ENCODE data around the gene PIGK.
A peak's percentile ranks its signal among the peaks of the same experiment; 100 is the strongest.
"Not testable (repeated sequence)": the region's sequence is repeated elsewhere in the genome, so short reads cannot be mapped to it uniquely, and the experiment has no call there.

PIGK gene

DNA sequence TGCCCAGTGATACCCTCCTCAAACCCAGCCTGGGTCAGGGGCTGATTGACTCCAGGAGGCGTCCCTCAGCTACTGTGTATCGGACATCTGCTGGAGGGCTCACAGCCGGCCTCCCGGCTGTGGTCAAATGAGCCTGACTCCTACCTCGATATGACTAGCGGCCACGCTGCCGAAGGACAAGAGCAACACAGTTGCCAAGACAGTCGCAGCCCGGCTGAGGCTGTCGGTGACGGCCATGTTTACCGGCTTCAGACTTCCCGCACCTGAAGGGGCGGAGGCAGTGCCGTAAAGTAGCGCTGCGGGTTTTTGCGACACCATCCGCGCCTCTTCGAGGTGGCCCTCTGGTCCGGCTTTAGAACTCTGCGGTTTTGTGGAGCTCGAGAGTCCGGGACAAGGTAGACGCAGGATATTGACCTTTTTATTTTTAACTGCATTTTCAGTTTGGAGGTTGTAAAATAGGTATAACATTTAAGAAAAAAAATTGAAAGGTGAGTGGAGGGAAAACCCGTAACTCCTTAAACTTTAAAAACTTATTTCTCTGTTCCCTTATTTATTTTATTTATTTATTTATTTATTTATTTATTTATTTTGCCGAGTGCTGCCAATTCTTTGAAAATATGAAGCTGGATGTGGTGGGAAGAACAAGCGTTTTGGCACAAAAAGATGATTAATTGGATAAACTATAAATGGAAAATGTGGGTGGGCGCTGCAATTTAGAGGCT is at the start of gene PIGK:
Gene PIGK, minus strand, starts transcription at position 265 of the 722 bp plus-strand sequence. Its CDS starts 28 bp downstream, at position 237.
- peak; percentile 82 to 86 (median 84) for DNase-seq (ENCODE audit: low read depth in 2 of 3, low spot score in 1 of 3)

- no peak for DNase-seq (ENCODE audit: low read depth in 2 of 3, low spot score in 1 of 3)
Measured at GRCh38 chr1:77267035-77267434, 47.8 kb upstream of the PIGK start.

GRCh38 chr1:77265180-77265579 is 46.0 kb upstream of the PIGK start:
- DNase-seq (ENCODE audit: low read depth in 2 of 3, low spot score in 1 of 3) = no peak

DNA sequence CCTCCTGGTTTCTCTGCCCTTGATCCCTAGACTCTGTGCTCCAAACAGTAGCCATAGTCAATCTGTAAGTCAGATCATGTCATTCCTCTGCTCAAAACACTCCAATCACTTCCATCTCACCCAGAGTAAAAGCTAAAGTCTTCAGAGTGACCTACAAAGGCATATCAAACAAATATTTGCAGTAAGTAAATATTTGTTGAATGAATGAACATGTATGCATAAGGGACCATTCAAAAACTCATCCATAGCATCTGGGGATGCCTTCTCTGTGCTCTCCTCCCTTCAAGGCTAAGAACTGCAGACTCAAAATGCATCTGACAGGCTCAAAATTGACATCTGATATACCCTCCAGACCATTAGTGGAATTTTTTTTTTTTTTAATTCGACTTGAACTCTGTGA is 44.5 kb upstream of the PIGK start:
- no peak for DNase-seq (ENCODE audit: low read depth in 2 of 3, low spot score in 1 of 3)

DNA sequence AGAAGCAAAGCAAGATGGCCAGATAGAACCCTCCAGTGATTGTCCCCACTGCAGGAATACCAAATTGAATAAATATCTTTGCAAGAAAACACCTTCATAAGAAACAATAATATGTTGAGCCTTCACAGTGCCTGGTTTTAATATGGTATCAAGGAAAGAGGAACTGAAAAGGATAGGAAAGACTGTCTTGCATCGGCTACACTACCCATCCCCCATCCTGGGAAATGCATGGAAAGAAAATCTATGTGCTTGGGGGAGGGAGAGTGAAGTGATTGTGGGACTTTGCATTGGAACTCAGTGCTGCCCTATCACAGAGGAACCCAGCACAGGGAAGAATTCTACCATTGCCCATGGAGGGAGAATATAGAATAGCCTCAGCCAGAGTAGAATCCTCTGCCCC is 34.0 kb upstream of the PIGK start:
- no peak for DNase-seq (ENCODE audit: low read depth in 2 of 3, low spot score in 1 of 3)

GRCh38 chr1:77250126-77250525 is 30.9 kb upstream of the PIGK start:
- DNase-seq (ENCODE audit: low read depth in 2 of 3, low spot score in 1 of 3) = no peak

- no peak for DNase-seq (ENCODE audit: low read depth in 2 of 3, low spot score in 1 of 3)
Measured at GRCh38 chr1:77245830-77246229, 26.6 kb upstream of the PIGK start.

GRCh38 chr1:77239311-77239710 is 20.1 kb upstream of the PIGK start:
- no peak for DNase-seq (ENCODE audit: low read depth in 2 of 3, low spot score in 1 of 3)

DNA sequence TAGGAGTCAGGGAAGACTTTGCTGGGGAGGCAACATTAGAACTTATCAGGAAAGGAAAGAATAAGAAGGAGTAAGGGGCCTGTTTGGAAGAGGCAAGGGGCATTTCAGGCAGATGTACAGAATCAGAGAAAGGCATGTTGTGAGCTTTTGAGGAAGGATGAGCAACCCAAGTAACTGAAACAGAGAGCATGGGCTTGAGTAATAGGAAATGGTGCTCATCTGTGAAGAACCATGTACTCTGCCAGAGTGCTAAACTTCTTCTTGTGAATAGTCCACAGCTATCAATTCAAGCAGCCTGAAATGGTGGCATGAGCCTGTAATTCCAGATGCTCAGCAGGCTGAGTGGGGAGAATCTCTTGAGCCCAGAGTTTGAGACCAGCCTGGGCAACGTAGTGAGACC is 19.2 kb upstream of the PIGK start:
- no peak for DNase-seq (ENCODE audit: low read depth in 2 of 3, low spot score in 1 of 3)

DNA sequence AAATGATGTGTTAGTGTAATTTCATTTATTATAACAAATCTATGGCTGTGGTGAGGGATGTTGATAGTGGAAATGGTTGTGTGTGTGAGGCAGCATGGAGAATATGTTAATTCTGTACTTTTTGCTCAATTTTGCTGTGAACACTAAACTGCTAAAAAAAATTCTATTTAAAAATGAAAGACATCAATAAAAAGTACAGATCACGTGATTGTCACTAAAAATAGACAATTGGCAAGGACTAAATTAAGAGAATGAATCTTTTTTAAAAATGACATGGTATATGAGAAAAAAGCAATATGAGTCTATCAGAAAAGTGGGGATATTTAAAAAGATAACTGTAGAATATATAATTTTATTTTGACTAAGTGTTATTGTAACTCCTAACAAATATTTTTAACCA is 15.7 kb upstream of the PIGK start:
- DNase-seq (ENCODE audit: low read depth in 2 of 3, low spot score in 1 of 3) = no peak

DNA sequence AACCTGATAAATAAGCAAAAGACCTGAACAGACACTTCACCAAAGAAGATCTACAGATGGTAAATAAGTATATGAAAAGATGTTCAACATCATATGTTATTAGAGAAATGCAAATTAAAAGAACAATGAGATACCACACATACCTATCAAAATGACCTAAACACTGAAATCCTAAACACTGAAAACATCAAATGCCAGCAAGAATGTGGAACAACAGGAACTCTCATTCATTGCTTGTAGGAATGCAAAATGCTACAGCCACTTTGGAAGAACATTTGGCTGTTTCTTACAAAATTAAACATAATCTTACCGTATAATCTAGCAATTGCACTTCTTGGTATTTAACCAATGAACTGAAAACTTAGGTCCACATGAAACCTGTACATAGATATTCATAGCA is 14.9 kb upstream of the PIGK start:
- DNase-seq (ENCODE audit: low read depth in 2 of 3, low spot score in 1 of 3) = no peak

DNA sequence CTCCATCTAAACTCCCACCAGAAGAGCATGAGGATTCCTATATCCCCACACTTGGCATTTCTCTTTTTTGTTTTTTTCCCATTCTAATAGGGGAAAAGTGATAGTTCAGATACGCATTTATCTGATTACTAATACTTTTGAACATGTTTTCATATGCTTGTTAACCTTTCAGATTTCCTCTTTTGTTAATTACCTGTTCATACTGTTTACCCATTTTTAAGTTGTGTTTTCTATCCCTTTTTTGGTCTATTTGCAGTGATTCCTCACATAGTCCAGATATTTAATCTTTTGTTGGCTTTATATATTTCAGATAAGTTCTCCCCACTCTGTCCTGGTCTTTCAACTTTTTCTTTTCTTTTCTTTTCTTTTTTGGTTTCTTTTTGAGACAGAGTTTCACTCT is 13.6 kb upstream of the PIGK start:
- DNase-seq (ENCODE audit: low read depth in 2 of 3, low spot score in 1 of 3) = no peak

GRCh38 chr1:77230051-77230450 is 10.8 kb upstream of the PIGK start:
- DNase-seq (ENCODE audit: low read depth in 2 of 3, low spot score in 1 of 3) = no peak

DNA sequence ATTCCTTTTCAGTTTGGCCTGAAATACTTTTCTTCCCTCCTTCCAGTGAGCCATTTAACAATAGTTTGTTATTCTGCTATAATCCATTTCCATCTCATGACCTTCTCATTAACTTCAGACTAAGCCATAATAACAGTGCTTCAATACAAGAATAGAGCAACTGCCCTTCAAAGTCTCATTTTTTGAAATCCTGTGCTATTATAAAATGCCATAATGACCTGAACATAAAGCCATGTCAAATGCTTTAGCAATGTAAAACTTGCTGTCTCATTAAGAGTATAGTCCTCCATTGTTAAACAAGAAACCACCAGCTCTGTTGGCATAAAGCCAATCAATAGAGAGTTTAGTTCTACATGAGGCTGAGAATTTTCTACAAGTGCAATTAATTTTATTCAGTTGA is 9.6 kb upstream of the PIGK start:
- no peak for DNase-seq (ENCODE audit: low read depth in 2 of 3, low spot score in 1 of 3)

DNA sequence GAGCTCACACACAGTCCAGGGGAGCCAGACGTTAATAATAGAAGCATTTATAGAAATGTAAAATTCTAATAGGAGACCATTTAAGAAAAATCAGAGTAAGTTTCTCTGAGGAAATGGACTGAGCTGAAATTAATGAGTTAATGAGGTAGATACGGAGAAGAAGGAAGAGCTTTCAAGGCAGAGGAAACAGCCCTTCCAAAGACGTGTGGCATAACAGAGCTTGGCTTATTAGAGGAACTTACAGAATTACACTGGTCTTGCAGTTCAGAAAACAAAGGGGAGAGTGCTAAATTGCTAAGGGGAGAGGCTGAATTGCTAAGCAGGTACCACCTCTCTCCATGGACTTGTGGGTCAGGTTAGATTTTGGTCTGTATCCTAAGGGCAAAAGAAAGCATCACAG is 8.2 kb upstream of the PIGK start:
- DNase-seq (ENCODE audit: low read depth in 2 of 3, low spot score in 1 of 3) = no peak

GRCh38 chr1:77222496-77222895 is 3.3 kb upstream of the PIGK start:
- DNase-seq (ENCODE audit: low read depth in 2 of 3, low spot score in 1 of 3) = no peak

DNA sequence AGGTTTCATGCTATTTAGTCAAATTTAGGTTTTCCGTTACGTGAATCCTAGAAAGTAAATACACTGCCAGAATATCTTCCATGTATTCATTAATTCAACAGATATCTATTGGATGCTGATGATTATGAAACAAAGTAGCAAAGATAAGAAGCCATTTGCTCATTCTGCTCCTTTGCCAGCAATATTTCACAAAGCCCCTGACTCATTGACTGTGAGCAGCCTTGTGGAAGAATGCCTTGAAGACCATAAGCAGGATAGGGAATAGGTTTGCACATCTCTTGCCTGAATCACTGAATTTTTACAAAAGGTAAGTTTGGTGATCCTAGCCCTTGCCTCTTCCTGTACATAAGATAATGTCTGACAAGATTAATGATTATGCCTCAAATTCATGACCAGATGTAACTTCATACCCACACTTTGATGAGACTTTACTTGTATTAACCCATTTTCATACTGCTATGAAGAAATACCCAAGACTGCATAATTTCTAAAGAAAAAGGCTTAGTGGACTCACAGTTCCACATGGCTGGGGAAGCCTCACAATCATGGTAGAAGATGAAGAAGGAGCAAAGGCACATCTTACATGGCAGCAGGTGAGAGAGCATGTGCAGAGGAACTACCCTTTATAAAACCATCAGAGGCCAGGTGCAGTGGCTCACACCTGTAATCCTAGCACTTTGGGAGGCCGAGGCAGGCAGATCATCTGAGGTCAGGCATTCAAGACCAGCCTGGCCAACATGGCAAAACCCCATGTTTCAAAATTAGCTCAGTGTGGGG is 1.6 kb upstream of the PIGK start:
- DNase-seq (ENCODE audit: low read depth in 2 of 3, low spot score in 1 of 3) = no peak

DNA sequence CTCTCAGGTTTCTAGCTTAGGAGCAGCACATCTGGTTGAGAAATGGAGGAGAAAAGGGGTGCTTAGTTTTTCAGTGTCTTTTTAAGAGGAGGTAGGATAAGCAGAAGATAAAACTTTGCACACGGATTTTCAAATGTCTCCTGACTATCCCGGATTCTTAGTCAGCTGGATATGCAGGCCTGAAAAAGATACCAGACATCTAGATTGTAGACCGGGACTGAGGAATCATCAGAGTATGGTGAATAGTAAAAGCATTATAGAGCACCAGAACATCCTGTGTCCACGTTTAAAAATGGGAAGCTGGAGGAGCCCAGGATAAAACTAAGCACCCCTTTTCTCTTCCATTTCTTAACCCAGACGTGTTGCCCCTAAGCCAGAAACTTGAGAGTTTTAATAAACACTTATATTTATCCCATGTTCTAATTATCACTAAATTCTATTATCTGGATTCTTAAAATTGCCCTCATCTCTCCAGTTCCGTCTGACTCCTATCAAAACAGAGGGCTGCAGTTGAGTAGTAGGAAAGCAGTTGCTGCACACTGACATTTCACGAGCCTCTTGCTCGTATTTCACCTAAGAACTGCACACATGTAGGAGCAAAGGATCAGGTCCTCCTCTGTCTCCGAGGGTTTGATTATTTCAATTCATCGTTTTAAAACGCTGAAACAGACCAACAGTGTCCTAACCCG is 609 bp downstream of the PIGK start:
- no peak for DNase-seq (ENCODE audit: low read depth in 2 of 3, low spot score in 1 of 3)

DNA sequence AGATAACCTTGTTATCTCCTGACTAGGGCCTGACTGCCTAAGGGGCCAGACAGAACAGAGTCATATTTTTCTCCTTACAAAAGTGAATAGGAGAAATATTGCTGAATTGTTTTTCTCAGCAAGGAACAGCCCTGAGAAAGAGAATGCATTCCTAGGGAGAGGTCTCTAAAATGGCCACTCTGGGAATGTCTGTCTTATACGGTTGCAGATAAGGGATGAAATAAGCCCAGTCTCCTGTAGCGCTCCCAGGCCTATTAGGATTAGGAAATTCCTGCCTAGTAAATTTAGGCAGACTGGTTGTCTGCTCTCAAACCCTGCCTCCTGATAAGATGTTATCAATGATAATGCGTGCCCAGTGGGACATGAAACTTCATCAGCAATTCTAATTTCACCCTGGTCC is 15.2 kb downstream of the PIGK start:
- DNase-seq (ENCODE audit: low read depth in 2 of 3, low spot score in 1 of 3) = not testable (repeated sequence)

DNA sequence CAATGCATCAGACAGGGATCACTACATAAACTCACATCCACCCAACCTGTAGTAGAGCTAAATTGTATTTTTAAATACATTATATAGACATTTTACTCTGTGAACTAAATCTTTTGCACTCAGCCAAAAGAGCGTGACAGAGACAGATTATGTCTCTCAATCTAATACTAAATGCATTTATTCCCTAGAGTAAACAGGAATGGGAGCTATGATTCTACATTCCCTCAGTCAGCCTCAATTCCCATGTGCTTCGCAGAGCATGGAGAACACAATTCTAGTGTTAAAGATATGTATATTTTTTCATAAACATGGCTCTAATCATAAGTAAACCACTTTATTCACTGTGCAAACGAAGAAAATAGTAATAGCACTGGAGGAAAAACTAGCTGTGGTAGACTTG is 16.5 kb downstream of the PIGK start:
- no peak for DNase-seq (ENCODE audit: low read depth in 2 of 3, low spot score in 1 of 3)

DNA sequence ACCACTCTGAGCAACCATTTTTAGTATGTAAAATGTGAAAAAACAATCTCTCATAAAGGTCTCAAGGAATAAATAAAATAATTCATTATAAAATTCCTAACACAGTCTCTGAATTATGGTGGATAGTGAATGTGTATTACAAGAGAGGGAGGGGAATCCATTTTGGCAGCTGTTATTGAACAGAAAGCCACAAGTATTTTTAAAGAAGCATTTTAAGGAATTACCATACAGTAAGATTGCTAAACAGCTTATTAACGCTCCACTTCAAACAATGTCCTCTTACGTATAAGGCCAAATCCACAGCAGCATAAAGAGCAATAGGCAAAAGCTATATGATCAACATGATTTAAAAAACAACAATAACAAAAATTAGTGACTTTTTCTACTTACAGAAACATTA is 18.4 kb downstream of the PIGK start:
- no peak for DNase-seq (ENCODE audit: low read depth in 2 of 3, low spot score in 1 of 3)

GRCh38 chr1:77200293-77200692 is 18.9 kb downstream of the PIGK start:
- no peak for DNase-seq (ENCODE audit: low read depth in 2 of 3, low spot score in 1 of 3)

Measured in stimulated activated CD4-positive, alpha-beta T cell treated with anti-CD3 and anti-CD28 coated beads, Interleukin-12 subunit alpha, Interleukin-12 subunit beta, amount 100 ng/mL, for 48 hours (primary cell).